Epithelial cell of esophagus (primary cell): ENCODE measurements around the gene ALG14.

ENCODE experiments used
- DNase-seq: peaks from one replicate; pipeline ENCODE4 v3.0.0; 2010; ENCODE audit warnings: low read depth
- H3K4me3 ChIP-seq: 2 replicates; pipeline ENCODE4 v1.5.1; 2011; ENCODE audit warnings: mild to moderate bottlenecking, low read length, control low read depth
- TF ChIP-seq, protein P1 (sequence below): IDR thresholded peaks from 2 replicates; pipeline ENCODE4 v1.5.1; 2011; ENCODE audit warnings: low read depth, mild to moderate bottlenecking, low read length, control low read depth, inconsistent platforms; ENCODE audit not compliant: insufficient read depth; ENCODE audit errors: missing control alignments

The ALG14 gene

GRCh38 chr1:94993931-94994645, 78.7 kb downstream of the ALG14 start:
- DNase-seq = no peak

GRCh38 chr1:94992863-94993563, 79.7 kb downstream of the ALG14 start:
- no peak for DNase-seq

More at GRCh38 chr1:94993931-94994645, 78.7 kb downstream of the ALG14 start:
- no peak overlapping the region for H3K4me3 ChIP-seq
- TF ChIP-seq, protein P1, sequence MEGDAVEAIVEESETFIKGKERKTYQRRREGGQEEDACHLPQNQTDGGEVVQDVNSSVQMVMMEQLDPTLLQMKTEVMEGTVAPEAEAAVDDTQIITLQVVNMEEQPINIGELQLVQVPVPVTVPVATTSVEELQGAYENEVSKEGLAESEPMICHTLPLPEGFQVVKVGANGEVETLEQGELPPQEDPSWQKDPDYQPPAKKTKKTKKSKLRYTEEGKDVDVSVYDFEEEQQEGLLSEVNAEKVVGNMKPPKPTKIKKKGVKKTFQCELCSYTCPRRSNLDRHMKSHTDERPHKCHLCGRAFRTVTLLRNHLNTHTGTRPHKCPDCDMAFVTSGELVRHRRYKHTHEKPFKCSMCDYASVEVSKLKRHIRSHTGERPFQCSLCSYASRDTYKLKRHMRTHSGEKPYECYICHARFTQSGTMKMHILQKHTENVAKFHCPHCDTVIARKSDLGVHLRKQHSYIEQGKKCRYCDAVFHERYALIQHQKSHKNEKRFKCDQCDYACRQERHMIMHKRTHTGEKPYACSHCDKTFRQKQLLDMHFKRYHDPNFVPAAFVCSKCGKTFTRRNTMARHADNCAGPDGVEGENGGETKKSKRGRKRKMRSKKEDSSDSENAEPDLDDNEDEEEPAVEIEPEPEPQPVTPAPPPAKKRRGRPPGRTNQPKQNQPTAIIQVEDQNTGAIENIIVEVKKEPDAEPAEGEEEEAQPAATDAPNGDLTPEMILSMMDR = no peak

DNA sequence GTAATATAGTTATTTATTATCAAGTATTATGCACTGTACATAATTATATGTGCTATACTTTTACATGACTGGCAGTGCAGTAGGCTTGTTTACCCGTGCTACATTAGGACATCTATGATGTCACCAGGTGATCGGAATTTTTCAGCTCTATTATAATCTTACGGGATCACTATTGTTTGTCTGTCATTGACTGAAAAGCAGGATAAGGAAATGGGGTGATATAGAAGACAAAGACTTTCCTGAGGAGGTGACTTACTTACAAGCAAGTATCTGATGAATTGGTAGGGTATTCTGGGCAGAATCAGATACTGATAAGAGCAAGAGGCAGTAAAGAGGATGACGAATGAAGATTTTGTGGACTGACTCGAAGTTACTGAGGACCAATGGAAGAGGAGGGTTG, 80.6 kb downstream of the ALG14 start:
- H3K4me3 ChIP-seq = no peak overlapping the region
- TF ChIP-seq, protein P1 = no peak
- DNase-seq = no peak

More at GRCh38 chr1:94992863-94993563, 79.7 kb downstream of the ALG14 start:
- TF ChIP-seq, protein P1 = no peak
- H3K4me3 ChIP-seq = no peak overlapping the region

DNA sequence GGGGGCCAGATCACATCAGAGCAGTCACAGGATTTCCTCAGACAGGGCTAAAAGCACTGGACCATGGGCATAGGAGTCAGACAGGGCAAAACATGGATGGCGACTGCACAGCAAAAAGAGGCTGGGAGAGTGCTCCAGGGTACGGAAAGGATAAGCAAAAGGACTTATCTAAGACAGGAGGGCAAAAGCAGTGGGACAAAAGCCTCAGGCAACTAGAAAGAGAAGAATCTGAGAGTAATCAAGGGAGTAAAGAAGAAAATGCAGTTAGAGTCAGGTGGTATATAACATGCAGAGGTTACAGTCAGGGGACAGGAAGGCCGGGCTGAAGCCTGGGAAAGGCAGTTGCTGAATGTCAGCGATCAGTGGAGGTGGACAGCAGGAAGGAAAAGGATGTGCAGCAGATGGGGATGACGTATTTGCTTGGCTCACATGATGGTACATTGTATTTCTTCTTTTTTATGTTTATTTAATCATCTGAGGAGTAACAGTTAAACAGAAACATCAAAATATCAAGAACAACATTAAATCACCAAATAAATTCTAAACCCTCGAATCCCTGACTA, 82.8 kb downstream of the ALG14 start:
- no peak overlapping the region for H3K4me3 ChIP-seq
- DNase-seq = no peak
- TF ChIP-seq, protein P1 = no peak

- H3K4me3 ChIP-seq = no peak overlapping the region
- TF ChIP-seq, protein P1 = no peak
- no peak for DNase-seq
Observed at GRCh38 chr1:94989398-94989797, 83.4 kb downstream of the ALG14 start.

DNA sequence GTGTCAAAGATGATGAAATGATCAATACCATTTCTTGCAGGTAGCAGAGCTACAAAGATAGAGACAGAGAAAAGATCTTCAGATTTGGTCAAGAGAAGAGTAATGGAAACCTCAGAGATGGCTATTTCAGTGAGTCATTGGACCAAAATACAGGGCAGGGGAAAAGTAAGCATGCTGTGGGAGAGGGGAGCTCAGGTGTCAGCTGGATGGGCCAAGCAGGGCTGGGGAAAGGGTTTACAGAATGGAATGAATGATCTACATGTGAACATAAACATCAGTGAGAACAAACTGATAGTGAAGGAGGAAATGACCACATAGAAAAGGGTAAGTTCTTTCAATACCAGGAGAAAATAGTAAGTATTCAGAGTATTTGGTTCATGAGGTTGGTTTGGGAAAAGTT, 84.4 kb downstream of the ALG14 start:
- no peak for DNase-seq
- no peak overlapping the region for H3K4me3 ChIP-seq
- TF ChIP-seq, protein P1 = no peak

GRCh38 chr1:94986783-94987182, 86.0 kb downstream of the ALG14 start:
- H3K4me3 ChIP-seq = no peak overlapping the region
- TF ChIP-seq, protein P1 = no peak
- peak; percentile 84 for DNase-seq
